Erythroblast (primary cell): ENCODE measurements around the gene TBX18.

ENCODE experiments used
- GATA1 ChIP-seq: IDR thresholded peaks from 2 replicates; pipeline ENCODE4 v1.6.1; 2011; ENCODE audit warnings: low read depth, mild to moderate bottlenecking, control low read depth, low read length, moderate library complexity
- POLR2A ChIP-seq: IDR thresholded peaks from 2 replicates; pipeline ENCODE4 v1.6.1; 2011; ENCODE audit warnings: mild to moderate bottlenecking, low read length

DNA sequence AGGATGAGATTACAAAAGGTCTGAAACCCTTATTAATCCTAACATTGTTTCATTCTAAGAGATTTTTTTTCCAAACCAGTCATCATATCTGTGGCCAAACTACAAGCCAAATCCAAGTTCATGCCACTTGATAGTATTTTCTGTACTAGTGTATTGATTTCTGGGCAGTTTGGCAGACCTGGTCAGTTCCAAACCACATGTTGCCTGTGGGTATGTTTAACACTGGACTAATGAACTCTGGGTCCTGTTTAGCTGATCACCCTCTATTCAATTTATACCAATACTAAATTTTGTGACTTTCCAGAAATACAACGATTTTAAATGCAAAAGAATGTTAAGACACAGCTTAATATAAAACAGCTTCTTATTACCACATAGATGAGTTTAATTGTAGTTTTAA lies 24.0 kb downstream of the TBX18 start:
- TF ChIP-seq POLR2A: no peak
- TF ChIP-seq GATA1: no peak
